WTC11 (cell line): ENCODE measurements around the gene DENND1B. TPM values are rescaled to one million over a fixed set of nuclear protein-coding genes. Genes with fewer than 3 reads are reported as not detected.

ENCODE experiments used
- ATAC-seq: fragments of 200-7000 bp; cut with Tn5 transposase; 2 replicates; pipeline ENCODE4 v1.10.0; 2021; ENCODE audit warnings: mild to moderate bottlenecking, moderate library complexity
- CTCF ChIA-PET: fragments of 300-600 bp; sonication (Branson Sonifier 250); formaldehyde crosslinking; loops from one replicate; lab custom pipeline; 2021; ENCODE audit warnings: antibody characterized with exemption; lab: Charles Lee
- POLR2A ChIA-PET: fragments of 350-600 bp; sonication (Branson Sonifier 250); formaldehyde crosslinking; loops from one replicate; lab custom pipeline; 2021; ENCODE audit warnings: antibody characterized with exemption; lab: Charles Lee
- DNase-seq: peaks from one replicate; pipeline ENCODE4 v3.0.0; 2021; ENCODE audit warnings: low spot score
- H3K27ac Mint-ChIP-seq: 2 replicates; pipeline ENCODE4 v1.8.0; 2021; ENCODE audit warnings: mixed read lengths
- H3K27me3 Mint-ChIP-seq: 2 replicates; pipeline ENCODE4 v1.8.0; 2021; ENCODE audit warnings: low read depth, mild to moderate bottlenecking, moderate library complexity, mixed read lengths
- H3K36me3 Mint-ChIP-seq: 2 replicates; pipeline ENCODE4 v1.8.0; 2021; ENCODE audit warnings: mixed read lengths
- H3K4me1 Mint-ChIP-seq: 2 replicates; pipeline ENCODE4 v1.8.0; 2022; ENCODE audit warnings: mixed read lengths
- H3K4me3 Mint-ChIP-seq: 2 replicates; pipeline ENCODE4 v1.8.0; 2021; ENCODE audit warnings: mild to moderate bottlenecking, moderate library complexity, mixed read lengths
- H3K9me3 Mint-ChIP-seq: 2 replicates; pipeline ENCODE4 v1.8.0; 2021; ENCODE audit warnings: mixed read lengths
- ATF1 ChIP-seq: sonication (generic); formaldehyde crosslinking; IDR thresholded peaks from 2 replicates; pipeline ENCODE4 v1.8.1; 2023; ENCODE audit warnings: mild to moderate bottlenecking, moderate library complexity, missing genetic modification reagents
- CREM ChIP-seq: sonication (generic); formaldehyde crosslinking; IDR thresholded peaks from 2 replicates; pipeline ENCODE4 v1.8.1; 2022; ENCODE audit warnings: mild to moderate bottlenecking, missing genetic modification reagents, moderate library complexity
- FOXP1 ChIP-seq: sonication (generic); formaldehyde crosslinking; IDR thresholded peaks from 2 replicates; pipeline ENCODE4 v1.8.0; 2022; ENCODE audit warnings: missing genetic modification reagents, mild to moderate bottlenecking, moderate library complexity, borderline replicate concordance
- GABPB1 ChIP-seq: sonication (generic); formaldehyde crosslinking; IDR thresholded peaks from 2 replicates; pipeline ENCODE4 v1.8.1; 2023; ENCODE audit warnings: mild to moderate bottlenecking, missing genetic modification reagents
- NFATC4 ChIP-seq: fragments of 250-450 bp; sonication (Bioruptor Pico); IDR thresholded peaks from 2 replicates; pipeline ENCODE4 v1.9.0; 2021; ENCODE audit warnings: mild to moderate bottlenecking
- OVOL2 ChIP-seq: fragments of 250-450 bp; sonication (Bioruptor Pico); IDR thresholded peaks from 2 replicates; pipeline ENCODE4 v1.9.0; 2021; ENCODE audit warnings: mild to moderate bottlenecking, borderline replicate concordance
- RELA ChIP-seq: sonication (generic); formaldehyde crosslinking; IDR thresholded peaks from 2 replicates; pipeline ENCODE4 v1.8.1; 2022; ENCODE audit warnings: missing genetic modification reagents, mild to moderate bottlenecking, borderline replicate concordance
- SMAD4 ChIP-seq: sonication (generic); formaldehyde crosslinking; IDR thresholded peaks from 2 replicates; pipeline ENCODE4 v1.8.0; 2022; ENCODE audit warnings: mild to moderate bottlenecking, missing genetic modification reagents
- SOX15 ChIP-seq: fragments of 250-450 bp; sonication (Bioruptor Pico); IDR thresholded peaks from 2 replicates; pipeline ENCODE4 v1.9.0; 2021; ENCODE audit warnings: mild to moderate bottlenecking
- ZNF263 ChIP-seq: sonication (generic); formaldehyde crosslinking; IDR thresholded peaks from 2 replicates; pipeline ENCODE4 v1.8.1; 2022; ENCODE audit warnings: low read depth, mild to moderate bottlenecking, moderate library complexity, missing genetic modification reagents
- ZNF317 ChIP-seq: sonication (generic); formaldehyde crosslinking; IDR thresholded peaks from 2 replicates; pipeline ENCODE4 v1.8.1; 2023; ENCODE audit warnings: low read depth, mild to moderate bottlenecking, moderate library complexity, missing genetic modification reagents, borderline replicate concordance
- total RNA-seq: library from RNA; stranded (reverse); gene quantifications from 3 replicates; pipeline ENCODE4 v1.2.3, GENCODE V29; 2021
- TF ChIP-seq, protein P1 (sequence below): fragments of 250-450 bp; sonication (Bioruptor Pico); IDR thresholded peaks from 2 replicates; pipeline ENCODE4 v1.9.0; 2021; ENCODE audit warnings: mild to moderate bottlenecking
- TF ChIP-seq, protein P2 (sequence below): sonication (generic); formaldehyde crosslinking; conservative IDR thresholded peaks from 2 replicates; pipeline ENCODE4 v1.8.1; 2023; ENCODE audit warnings: mild to moderate bottlenecking, low read depth, missing genetic modification reagents, moderate library complexity
- TF ChIP-seq, protein P3 (sequence below): sonication (generic); formaldehyde crosslinking; IDR thresholded peaks from 2 replicates; pipeline ENCODE4 v1.8.1; 2022; ENCODE audit warnings: low read depth, missing genetic modification reagents, borderline replicate concordance
- TF ChIP-seq, protein P4 (sequence below): sonication (generic); formaldehyde crosslinking; IDR thresholded peaks from 2 replicates; pipeline ENCODE4 v1.8.1; 2022; ENCODE audit warnings: mild to moderate bottlenecking, missing genetic modification reagents, moderate library complexity, borderline replicate concordance
- TF ChIP-seq, protein P5 (sequence below): sonication (generic); formaldehyde crosslinking; IDR thresholded peaks from 2 replicates; pipeline ENCODE4 v1.8.1; 2022; ENCODE audit warnings: low read depth, mild to moderate bottlenecking, moderate library complexity, missing genetic modification reagents, borderline replicate concordance
- TF ChIP-seq, protein P6 (sequence below): fragments of 200-600 bp; IDR thresholded peaks from 2 replicates; pipeline ENCODE4 v1.8.0; 2022; ENCODE audit warnings: antibody characterized with exemption
- TF ChIP-seq, protein P7 (sequence below): sonication (generic); formaldehyde crosslinking; IDR thresholded peaks from 2 replicates; pipeline ENCODE4 v1.8.1; 2023; ENCODE audit warnings: mild to moderate bottlenecking, missing genetic modification reagents, moderate library complexity
- TF ChIP-seq, protein P8 (sequence below): sonication (generic); formaldehyde crosslinking; IDR thresholded peaks from 2 replicates; pipeline ENCODE4 v1.8.0; 2023; ENCODE audit warnings: missing genetic modification reagents, mild to moderate bottlenecking, borderline replicate concordance
- TF ChIP-seq, protein P9 (sequence below): sonication (generic); formaldehyde crosslinking; IDR thresholded peaks from 2 replicates; pipeline ENCODE4 v1.8.0; 2022; ENCODE audit warnings: mild to moderate bottlenecking, missing genetic modification reagents

Gene DENND1B
- total RNA-seq, 1 experiment from 2014 or later: 4.3 TPM

DNA sequence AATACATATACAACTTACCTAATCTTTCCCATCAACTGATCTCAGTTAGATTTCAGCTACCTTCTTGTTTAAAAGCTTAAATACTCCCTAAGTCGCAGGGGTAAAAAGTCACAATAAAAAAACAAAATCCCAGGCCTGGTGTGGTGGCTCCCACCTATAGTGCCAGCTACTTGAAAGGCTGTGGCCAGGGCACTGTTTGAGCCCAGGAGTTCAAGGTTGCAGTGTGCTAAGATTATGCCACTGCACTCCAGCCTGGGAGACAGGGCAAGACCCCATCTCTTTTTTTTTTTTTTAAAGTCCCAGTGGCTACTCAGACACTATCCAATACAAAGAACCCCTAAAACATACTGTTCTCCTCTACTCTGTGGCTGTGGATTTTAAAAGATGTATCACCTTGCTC is 228.3 kb downstream of the DENND1B start:
- no peaks in the 10 kb centered on the region for H3K36me3 Mint-ChIP-seq
- CTCF ChIA-PET: no interaction called here
- H3K4me1 Mint-ChIP-seq: peaks cover under 1% of the 10 kb centered on the region
- H3K27ac Mint-ChIP-seq: no peak overlapping the region
- TF ChIP-seq, protein P1, sequence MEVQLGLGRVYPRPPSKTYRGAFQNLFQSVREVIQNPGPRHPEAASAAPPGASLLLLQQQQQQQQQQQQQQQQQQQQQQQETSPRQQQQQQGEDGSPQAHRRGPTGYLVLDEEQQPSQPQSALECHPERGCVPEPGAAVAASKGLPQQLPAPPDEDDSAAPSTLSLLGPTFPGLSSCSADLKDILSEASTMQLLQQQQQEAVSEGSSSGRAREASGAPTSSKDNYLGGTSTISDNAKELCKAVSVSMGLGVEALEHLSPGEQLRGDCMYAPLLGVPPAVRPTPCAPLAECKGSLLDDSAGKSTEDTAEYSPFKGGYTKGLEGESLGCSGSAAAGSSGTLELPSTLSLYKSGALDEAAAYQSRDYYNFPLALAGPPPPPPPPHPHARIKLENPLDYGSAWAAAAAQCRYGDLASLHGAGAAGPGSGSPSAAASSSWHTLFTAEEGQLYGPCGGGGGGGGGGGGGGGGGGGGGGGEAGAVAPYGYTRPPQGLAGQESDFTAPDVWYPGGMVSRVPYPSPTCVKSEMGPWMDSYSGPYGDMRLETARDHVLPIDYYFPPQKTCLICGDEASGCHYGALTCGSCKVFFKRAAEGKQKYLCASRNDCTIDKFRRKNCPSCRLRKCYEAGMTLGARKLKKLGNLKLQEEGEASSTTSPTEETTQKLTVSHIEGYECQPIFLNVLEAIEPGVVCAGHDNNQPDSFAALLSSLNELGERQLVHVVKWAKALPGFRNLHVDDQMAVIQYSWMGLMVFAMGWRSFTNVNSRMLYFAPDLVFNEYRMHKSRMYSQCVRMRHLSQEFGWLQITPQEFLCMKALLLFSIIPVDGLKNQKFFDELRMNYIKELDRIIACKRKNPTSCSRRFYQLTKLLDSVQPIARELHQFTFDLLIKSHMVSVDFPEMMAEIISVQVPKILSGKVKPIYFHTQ (CRISPR knock-in tag): no peak
- TF ChIP-seq RELA (CRISPR knock-in tag): no peak
- TF ChIP-seq SMAD4 (CRISPR knock-in tag): no peak
- no peak for TF ChIP-seq FOXP1
- TF ChIP-seq, protein P2, sequence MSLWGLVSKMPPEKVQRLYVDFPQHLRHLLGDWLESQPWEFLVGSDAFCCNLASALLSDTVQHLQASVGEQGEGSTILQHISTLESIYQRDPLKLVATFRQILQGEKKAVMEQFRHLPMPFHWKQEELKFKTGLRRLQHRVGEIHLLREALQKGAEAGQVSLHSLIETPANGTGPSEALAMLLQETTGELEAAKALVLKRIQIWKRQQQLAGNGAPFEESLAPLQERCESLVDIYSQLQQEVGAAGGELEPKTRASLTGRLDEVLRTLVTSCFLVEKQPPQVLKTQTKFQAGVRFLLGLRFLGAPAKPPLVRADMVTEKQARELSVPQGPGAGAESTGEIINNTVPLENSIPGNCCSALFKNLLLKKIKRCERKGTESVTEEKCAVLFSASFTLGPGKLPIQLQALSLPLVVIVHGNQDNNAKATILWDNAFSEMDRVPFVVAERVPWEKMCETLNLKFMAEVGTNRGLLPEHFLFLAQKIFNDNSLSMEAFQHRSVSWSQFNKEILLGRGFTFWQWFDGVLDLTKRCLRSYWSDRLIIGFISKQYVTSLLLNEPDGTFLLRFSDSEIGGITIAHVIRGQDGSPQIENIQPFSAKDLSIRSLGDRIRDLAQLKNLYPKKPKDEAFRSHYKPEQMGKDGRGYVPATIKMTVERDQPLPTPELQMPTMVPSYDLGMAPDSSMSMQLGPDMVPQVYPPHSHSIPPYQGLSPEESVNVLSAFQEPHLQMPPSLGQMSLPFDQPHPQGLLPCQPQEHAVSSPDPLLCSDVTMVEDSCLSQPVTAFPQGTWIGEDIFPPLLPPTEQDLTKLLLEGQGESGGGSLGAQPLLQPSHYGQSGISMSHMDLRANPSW (CRISPR knock-in tag): no peak
- TF ChIP-seq ZNF317 (CRISPR knock-in tag): no peak
- TF ChIP-seq, protein P3, sequence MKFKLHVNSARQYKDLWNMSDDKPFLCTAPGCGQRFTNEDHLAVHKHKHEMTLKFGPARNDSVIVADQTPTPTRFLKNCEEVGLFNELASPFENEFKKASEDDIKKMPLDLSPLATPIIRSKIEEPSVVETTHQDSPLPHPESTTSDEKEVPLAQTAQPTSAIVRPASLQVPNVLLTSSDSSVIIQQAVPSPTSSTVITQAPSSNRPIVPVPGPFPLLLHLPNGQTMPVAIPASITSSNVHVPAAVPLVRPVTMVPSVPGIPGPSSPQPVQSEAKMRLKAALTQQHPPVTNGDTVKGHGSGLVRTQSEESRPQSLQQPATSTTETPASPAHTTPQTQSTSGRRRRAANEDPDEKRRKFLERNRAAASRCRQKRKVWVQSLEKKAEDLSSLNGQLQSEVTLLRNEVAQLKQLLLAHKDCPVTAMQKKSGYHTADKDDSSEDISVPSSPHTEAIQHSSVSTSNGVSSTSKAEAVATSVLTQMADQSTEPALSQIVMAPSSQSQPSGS: no peak
- no peak for TF ChIP-seq ATF1 (CRISPR knock-in tag)
- no peak for TF ChIP-seq OVOL2
- TF ChIP-seq SOX15 (CRISPR knock-in tag): no peak
- no peak for TF ChIP-seq CREM
- TF ChIP-seq, protein P4, sequence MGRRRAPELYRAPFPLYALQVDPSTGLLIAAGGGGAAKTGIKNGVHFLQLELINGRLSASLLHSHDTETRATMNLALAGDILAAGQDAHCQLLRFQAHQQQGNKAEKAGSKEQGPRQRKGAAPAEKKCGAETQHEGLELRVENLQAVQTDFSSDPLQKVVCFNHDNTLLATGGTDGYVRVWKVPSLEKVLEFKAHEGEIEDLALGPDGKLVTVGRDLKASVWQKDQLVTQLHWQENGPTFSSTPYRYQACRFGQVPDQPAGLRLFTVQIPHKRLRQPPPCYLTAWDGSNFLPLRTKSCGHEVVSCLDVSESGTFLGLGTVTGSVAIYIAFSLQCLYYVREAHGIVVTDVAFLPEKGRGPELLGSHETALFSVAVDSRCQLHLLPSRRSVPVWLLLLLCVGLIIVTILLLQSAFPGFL (CRISPR knock-in tag): no peak
- TF ChIP-seq ZNF263 (CRISPR knock-in tag): no peak
- TF ChIP-seq, protein P5, sequence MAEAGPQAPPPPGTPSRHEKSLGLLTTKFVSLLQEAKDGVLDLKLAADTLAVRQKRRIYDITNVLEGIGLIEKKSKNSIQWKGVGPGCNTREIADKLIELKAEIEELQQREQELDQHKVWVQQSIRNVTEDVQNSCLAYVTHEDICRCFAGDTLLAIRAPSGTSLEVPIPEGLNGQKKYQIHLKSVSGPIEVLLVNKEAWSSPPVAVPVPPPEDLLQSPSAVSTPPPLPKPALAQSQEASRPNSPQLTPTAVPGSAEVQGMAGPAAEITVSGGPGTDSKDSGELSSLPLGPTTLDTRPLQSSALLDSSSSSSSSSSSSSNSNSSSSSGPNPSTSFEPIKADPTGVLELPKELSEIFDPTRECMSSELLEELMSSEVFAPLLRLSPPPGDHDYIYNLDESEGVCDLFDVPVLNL: no peak
- TF ChIP-seq, protein P6, sequence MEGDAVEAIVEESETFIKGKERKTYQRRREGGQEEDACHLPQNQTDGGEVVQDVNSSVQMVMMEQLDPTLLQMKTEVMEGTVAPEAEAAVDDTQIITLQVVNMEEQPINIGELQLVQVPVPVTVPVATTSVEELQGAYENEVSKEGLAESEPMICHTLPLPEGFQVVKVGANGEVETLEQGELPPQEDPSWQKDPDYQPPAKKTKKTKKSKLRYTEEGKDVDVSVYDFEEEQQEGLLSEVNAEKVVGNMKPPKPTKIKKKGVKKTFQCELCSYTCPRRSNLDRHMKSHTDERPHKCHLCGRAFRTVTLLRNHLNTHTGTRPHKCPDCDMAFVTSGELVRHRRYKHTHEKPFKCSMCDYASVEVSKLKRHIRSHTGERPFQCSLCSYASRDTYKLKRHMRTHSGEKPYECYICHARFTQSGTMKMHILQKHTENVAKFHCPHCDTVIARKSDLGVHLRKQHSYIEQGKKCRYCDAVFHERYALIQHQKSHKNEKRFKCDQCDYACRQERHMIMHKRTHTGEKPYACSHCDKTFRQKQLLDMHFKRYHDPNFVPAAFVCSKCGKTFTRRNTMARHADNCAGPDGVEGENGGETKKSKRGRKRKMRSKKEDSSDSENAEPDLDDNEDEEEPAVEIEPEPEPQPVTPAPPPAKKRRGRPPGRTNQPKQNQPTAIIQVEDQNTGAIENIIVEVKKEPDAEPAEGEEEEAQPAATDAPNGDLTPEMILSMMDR: no peak
- TF ChIP-seq, protein P7, sequence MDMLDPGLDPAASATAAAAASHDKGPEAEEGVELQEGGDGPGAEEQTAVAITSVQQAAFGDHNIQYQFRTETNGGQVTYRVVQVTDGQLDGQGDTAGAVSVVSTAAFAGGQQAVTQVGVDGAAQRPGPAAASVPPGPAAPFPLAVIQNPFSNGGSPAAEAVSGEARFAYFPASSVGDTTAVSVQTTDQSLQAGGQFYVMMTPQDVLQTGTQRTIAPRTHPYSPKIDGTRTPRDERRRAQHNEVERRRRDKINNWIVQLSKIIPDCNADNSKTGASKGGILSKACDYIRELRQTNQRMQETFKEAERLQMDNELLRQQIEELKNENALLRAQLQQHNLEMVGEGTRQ: no peak
- TF ChIP-seq, protein P8, sequence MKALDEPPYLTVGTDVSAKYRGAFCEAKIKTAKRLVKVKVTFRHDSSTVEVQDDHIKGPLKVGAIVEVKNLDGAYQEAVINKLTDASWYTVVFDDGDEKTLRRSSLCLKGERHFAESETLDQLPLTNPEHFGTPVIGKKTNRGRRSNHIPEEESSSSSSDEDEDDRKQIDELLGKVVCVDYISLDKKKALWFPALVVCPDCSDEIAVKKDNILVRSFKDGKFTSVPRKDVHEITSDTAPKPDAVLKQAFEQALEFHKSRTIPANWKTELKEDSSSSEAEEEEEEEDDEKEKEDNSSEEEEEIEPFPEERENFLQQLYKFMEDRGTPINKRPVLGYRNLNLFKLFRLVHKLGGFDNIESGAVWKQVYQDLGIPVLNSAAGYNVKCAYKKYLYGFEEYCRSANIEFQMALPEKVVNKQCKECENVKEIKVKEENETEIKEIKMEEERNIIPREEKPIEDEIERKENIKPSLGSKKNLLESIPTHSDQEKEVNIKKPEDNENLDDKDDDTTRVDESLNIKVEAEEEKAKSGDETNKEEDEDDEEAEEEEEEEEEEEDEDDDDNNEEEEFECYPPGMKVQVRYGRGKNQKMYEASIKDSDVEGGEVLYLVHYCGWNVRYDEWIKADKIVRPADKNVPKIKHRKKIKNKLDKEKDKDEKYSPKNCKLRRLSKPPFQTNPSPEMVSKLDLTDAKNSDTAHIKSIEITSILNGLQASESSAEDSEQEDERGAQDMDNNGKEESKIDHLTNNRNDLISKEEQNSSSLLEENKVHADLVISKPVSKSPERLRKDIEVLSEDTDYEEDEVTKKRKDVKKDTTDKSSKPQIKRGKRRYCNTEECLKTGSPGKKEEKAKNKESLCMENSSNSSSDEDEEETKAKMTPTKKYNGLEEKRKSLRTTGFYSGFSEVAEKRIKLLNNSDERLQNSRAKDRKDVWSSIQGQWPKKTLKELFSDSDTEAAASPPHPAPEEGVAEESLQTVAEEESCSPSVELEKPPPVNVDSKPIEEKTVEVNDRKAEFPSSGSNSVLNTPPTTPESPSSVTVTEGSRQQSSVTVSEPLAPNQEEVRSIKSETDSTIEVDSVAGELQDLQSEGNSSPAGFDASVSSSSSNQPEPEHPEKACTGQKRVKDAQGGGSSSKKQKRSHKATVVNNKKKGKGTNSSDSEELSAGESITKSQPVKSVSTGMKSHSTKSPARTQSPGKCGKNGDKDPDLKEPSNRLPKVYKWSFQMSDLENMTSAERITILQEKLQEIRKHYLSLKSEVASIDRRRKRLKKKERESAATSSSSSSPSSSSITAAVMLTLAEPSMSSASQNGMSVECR (CRISPR knock-in tag): no peak
- no peak for TF ChIP-seq GABPB1 (CRISPR knock-in tag)
- no peak for TF ChIP-seq NFATC4
- TF ChIP-seq, protein P9, sequence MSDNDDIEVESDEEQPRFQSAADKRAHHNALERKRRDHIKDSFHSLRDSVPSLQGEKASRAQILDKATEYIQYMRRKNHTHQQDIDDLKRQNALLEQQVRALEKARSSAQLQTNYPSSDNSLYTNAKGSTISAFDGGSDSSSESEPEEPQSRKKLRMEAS (CRISPR knock-in tag): no peak
- no peak for ATAC-seq
- H3K4me3 Mint-ChIP-seq: no peak overlapping the region
- POLR2A ChIA-PET: no interaction called here
- H3K27me3 Mint-ChIP-seq: no peaks in the 10 kb centered on the region
- no peak for DNase-seq
- H3K9me3 Mint-ChIP-seq: peaks cover 3% of the 10 kb centered on the region; the same call in 1 of the 2 replicates
